T-helper 2 cell treated with Interferon-gamma antibody and Interleukin-4, amounts not matched to agents 5 μg/mL and 100 μg/mL, for 36 hours (primary cell): ENCODE measurements around the gene PRKCA.

Source experiments
- DNase-seq: peaks from one replicate; pipeline ENCODE4 v3.0.0; 2021; ENCODE audit warnings: low spot score
- H3K27ac Mint-ChIP-seq: one replicate; pipeline ENCODE4 v1.8.0; 2021; ENCODE audit warnings: mild to moderate bottlenecking, mixed read lengths
- H3K27me3 Mint-ChIP-seq: one replicate; pipeline ENCODE4 v1.8.0; 2021; ENCODE audit warnings: low read depth, mixed read lengths
- H3K36me3 Mint-ChIP-seq: one replicate; pipeline ENCODE4 v1.8.0; 2021; ENCODE audit warnings: low read depth, mixed read lengths
- H3K4me1 Mint-ChIP-seq: one replicate; pipeline ENCODE4 v1.8.0; 2021; ENCODE audit warnings: low read depth, mixed read lengths
- H3K4me3 Mint-ChIP-seq: one replicate; pipeline ENCODE4 v1.8.0; 2022; ENCODE audit warnings: mild to moderate bottlenecking, moderate library complexity, mixed read lengths
- H3K9me3 Mint-ChIP-seq: one replicate; pipeline ENCODE4 v1.8.0; 2021; ENCODE audit warnings: mixed read lengths

The PRKCA gene

DNA sequence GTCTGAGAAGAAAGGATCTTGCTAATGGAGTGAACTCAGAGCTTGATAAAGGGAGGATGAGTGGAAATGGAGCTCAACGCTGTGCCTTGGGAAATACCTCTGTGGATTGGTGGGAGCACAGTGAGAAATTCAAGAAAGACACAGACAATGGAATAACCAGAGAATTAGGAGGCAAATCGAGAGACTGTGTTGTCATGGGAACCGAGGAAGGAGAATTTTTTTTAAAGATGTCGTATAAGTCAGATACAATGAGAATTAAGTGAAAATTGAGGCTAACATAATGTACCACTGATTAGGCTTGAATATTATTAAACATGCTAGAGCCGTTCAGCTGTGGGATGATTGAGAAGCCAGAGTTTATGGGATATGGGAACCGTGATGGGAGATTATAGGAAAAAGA, 134.2 kb downstream of the PRKCA start:
- Mint-ChIP-seq H3K4me1 (peaks cover 33% of the 10 kb centered on the region), H3K9me3 (no peaks in the 10 kb centered on the region), H3K27ac (no peak overlapping the region), H3K27me3 (no peaks in the 10 kb centered on the region), H3K36me3 (peaks cover 10% of the 10 kb centered on the region), H3K4me3 (no peak overlapping the region)
- no peak for DNase-seq

DNA sequence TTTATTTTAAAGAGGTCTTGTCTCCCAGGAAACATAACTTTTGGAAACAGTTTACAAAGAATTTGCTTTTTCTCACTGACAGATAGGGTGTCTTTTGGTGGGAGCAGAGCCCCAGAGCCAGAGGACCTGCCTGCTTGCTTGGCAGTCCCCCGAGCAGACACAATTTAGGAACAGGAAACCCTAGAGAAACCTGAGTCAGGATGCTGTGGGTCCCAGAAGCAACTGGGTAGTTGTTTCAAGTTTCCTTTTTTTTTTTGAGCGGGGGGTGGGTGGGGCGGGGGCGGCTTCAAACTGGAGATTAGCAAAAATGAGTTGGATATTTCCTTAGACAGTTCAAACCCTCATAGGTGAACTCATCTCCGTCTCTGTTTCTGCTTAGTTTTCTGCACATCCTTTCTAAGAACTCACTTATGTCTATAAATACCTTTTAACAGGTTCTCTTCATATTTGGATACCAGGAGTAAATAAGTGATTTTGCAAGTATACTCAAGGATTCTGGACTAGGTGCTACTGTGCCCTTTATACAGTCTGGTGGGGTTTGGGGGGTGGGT, 135.1 kb downstream of the PRKCA start:
- Mint-ChIP-seq H3K4me1 (peaks cover 32% of the 10 kb centered on the region), H3K9me3 (no peaks in the 10 kb centered on the region), H3K36me3 (peaks cover 14% of the 10 kb centered on the region), H3K4me3 (no peak overlapping the region), H3K27ac (no peak overlapping the region), H3K27me3 (no peaks in the 10 kb centered on the region)
- DNase-seq, result no peak

DNA sequence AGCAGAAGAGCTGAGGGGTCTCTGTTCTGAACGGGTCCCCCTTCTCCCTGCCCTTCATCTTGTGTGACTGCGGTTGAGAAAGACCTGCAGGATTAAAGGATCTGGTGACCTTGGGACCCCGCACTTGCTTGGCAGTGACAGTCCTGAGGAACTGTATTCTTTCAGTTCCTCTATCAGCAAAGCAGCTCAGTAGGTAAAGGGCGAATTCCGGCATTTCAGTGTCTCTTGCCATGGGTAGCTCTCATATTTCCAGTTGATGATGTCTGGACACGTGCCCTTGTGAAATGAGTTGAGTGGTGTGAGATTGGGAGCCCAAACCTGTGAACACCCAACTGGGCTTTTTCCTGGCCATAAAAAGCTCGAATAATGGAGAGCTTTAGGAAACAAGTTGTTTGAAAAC, 135.7 kb downstream of the PRKCA start:
- Mint-ChIP-seq H3K4me1 (peaks cover 27% of the 10 kb centered on the region), H3K27ac (no peak overlapping the region)

DNA sequence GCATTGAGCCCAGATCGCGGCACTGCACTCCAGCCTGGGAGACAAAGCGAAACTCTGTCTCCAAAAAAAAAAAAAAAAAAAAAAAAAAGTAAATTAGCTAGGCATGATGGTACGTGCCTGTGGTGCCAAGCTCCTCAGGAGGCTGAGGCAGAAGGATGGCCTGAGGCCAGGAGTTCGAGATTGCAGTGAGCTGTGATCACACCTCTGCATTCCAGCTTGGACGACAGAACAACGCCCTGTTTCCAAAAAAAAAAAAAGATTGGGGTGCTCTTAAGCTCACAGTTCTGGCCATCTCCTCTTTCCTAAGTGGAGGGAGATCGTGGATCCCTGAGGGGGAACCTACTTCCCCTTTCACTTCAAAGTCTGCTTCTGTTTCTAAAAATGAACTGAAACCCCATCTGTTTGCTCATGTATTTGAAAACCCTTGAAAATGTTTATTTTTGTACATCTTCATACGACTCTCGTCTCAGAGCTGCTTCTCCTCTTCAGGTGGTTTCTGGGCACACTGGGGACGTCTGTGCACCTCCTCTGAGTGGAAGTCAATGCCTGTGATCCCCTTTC, 138.8 kb downstream of the PRKCA start:
- H3K27ac Mint-ChIP-seq, result no peak overlapping the region
- no peak for DNase-seq
- peaks cover 18% of the 10 kb centered on the region for H3K4me1 Mint-ChIP-seq
- H3K9me3 Mint-ChIP-seq, result no peaks in the 10 kb centered on the region
- H3K4me3 Mint-ChIP-seq, result no peak overlapping the region
- no peaks in the 10 kb centered on the region for H3K27me3 Mint-ChIP-seq
- peaks cover 27% of the 10 kb centered on the region for H3K36me3 Mint-ChIP-seq

More for the DNA sequence above, 135.7 kb downstream of the PRKCA start:
- no peak overlapping the region for H3K4me3 Mint-ChIP-seq
- no peaks in the 10 kb centered on the region for H3K27me3 Mint-ChIP-seq
- no peaks in the 10 kb centered on the region for H3K9me3 Mint-ChIP-seq
- H3K36me3 Mint-ChIP-seq, result peaks cover 19% of the 10 kb centered on the region
- no peak for DNase-seq

DNA sequence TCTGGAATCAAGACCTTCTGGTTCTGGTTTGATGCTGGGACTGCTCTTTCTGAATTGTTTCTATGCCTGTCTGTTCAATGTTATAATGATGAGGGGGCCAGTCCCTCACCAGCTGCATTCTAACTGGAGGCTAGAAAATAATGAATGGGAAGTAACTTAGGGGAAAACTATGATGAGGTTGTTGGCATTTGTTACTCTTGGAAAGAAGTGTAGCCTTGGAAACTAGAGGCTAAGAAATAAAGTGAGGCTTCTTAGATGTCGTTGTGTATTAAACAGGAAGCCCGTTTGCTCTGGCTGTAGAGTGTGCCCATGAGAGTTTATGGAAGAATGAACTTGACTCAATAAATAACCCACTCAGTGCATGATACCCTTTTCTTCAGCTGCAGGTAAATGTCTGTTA, 140.8 kb downstream of the PRKCA start:
- no peaks in the 10 kb centered on the region for H3K27me3 Mint-ChIP-seq
- no peaks in the 10 kb centered on the region for H3K9me3 Mint-ChIP-seq
- no peak for DNase-seq
- H3K4me3 Mint-ChIP-seq, result no peak overlapping the region
- H3K4me1 Mint-ChIP-seq, result peaks cover 19% of the 10 kb centered on the region
- no peak overlapping the region for H3K27ac Mint-ChIP-seq
- H3K36me3 Mint-ChIP-seq, result peaks cover 27% of the 10 kb centered on the region

DNA sequence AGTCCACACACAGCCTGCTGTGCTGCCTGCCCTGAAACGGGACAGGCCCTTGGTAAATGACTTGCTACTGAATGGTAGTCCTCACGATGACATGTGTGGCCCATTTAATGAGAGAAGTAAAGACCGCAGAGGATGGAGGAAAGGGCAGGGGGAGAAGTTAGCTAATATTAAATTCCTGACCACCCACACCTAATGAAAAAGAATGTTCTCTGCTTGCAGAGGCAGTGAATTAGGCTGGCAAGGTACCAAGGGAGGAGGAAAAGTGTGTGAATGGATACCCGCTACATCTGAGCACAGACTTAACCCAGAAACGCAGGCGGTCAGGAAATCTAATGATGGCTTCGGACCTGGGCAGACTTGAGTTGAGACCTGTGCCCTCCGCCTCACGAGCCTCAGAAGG, 141.2 kb downstream of the PRKCA start:
- H3K36me3 Mint-ChIP-seq, result peaks cover 23% of the 10 kb centered on the region
- no peaks in the 10 kb centered on the region for H3K27me3 Mint-ChIP-seq
- no peak overlapping the region for H3K27ac Mint-ChIP-seq
- H3K4me3 Mint-ChIP-seq, result no peak overlapping the region
- no peak for DNase-seq
- H3K9me3 Mint-ChIP-seq, result no peaks in the 10 kb centered on the region
- H3K4me1 Mint-ChIP-seq, result peaks cover 19% of the 10 kb centered on the region

DNA sequence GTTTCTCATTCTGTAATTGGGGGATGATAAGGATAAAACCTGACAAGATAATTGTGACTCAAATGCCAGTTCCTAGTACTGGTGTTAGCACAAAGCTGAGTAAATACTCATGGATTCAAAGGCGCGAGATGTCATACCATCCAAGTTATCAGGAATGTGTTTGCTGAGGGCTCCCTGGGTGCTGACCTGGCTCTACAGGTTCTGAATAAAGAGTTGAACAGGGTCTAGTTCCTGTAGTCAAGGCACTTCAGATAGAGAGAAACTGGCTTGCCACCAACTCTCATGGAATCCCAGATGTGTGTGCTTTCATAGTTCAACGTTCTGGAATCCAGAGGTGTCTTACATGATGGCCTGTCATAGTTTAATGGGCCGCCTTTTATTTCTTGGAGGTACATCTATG, 141.6 kb downstream of the PRKCA start:
- Mint-ChIP-seq H3K4me3 (no peak overlapping the region), H3K27me3 (no peaks in the 10 kb centered on the region), H3K36me3 (peaks cover 23% of the 10 kb centered on the region), H3K4me1 (peaks cover 19% of the 10 kb centered on the region), H3K27ac (no peak overlapping the region), H3K9me3 (no peaks in the 10 kb centered on the region)
- no peak for DNase-seq

DNA sequence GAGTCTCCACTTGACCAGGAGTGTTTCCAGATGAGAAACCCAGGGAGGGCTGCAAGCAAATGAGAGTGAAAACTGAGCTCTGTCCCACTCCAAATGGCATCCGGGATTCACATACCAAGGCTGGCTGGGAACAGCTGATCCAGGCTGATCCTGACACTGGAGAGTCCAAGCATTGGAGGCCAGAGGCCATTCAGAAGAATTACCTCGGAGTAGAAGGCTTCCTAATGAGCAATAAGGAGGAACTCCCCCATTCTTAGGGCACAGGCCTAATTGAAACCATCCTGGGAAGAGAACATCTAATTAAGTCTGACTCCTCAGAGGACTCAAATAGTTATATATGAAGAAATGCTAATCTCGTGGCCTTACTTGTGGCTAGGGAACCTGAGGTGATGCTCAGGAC, 142.8 kb downstream of the PRKCA start:
- Mint-ChIP-seq H3K4me1 (peaks cover 27% of the 10 kb centered on the region), H3K9me3 (no peaks in the 10 kb centered on the region), H3K36me3 (peaks cover 24% of the 10 kb centered on the region), H3K27me3 (no peaks in the 10 kb centered on the region), H3K27ac (no peak overlapping the region), H3K4me3 (no peak overlapping the region)
- DNase-seq, result no peak

DNA sequence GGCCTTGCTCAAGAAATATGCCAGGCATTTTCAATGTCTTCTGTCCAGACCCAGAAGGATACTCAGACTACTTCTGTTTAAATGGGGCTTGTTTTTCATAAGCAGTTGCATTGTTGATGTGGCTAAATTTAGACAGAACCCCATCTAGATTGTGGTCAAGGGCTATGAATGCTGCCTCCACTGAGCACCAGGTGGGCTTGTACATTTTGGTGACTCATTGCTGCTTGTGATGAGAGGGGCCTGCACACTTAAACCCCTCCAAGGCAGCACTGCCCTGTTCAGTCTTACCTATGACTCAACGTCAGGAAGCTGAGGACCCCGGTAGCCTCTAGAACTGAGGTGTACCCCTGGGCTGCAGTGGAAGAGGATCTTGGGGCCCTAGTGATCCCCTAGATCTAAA, 144.0 kb downstream of the PRKCA start:
- no peak for DNase-seq
- peaks cover 25% of the 10 kb centered on the region for H3K36me3 Mint-ChIP-seq
- H3K27me3 Mint-ChIP-seq, result no peaks in the 10 kb centered on the region
- no peak overlapping the region for H3K4me3 Mint-ChIP-seq
- H3K4me1 Mint-ChIP-seq, result peaks cover 28% of the 10 kb centered on the region
- H3K27ac Mint-ChIP-seq, result no peak overlapping the region
- H3K9me3 Mint-ChIP-seq, result no peaks in the 10 kb centered on the region

DNA sequence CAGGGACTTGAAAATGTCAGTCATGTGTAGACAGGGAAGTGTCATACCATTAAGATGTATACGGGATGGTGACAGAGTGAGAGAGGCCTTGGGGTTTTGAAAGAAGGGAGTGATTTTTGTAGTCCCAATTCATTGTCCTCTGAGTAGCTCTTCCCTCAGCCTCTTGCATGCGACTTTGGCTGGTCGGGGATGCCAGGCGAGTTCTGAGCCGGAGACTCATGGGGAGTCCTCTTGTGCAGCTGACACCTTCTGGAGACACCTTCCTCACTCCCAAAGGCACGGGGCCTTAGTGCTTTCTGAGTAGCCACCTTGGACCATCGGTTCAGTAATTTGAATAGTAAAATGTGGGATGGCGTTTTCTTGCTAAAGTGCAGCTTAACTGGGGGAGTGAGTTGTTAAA, 144.7 kb downstream of the PRKCA start:
- no peak overlapping the region for H3K27ac Mint-ChIP-seq
- H3K36me3 Mint-ChIP-seq, result peaks cover 28% of the 10 kb centered on the region
- H3K27me3 Mint-ChIP-seq, result no peaks in the 10 kb centered on the region
- H3K4me1 Mint-ChIP-seq, result peaks cover 29% of the 10 kb centered on the region
- no peaks in the 10 kb centered on the region for H3K9me3 Mint-ChIP-seq
- H3K4me3 Mint-ChIP-seq, result no peak overlapping the region
- DNase-seq, result no peak

DNA sequence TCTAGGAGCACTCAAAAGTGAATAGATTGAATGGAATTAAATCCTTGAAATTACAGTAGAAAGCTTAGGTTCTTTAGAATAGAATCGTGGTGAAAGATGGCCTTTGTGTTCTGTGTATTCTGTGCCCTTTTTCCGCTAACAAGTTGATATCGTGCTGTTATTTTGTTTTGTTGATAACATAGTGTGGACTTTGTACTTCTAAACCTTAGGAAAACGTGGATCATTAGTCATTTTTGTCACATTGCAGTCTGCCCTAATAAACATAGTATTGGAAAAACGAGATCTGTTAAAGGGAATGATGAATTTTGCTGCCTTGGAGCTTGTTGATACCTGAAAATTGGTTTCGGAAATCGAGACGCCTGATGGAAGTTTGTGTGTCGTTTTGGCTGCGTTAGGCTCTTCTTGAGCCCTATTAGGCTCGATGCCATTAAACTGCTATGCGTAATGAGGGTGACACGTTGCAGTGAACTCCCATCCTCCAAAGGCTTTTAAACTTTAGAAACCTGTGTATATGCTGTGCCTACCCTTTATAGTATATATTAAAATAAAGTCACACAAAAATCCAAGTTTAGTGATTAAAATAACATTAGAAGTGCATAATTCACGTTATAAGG, 145.7 kb downstream of the PRKCA start:
- H3K4me1 Mint-ChIP-seq, result peaks cover 27% of the 10 kb centered on the region

DNA sequence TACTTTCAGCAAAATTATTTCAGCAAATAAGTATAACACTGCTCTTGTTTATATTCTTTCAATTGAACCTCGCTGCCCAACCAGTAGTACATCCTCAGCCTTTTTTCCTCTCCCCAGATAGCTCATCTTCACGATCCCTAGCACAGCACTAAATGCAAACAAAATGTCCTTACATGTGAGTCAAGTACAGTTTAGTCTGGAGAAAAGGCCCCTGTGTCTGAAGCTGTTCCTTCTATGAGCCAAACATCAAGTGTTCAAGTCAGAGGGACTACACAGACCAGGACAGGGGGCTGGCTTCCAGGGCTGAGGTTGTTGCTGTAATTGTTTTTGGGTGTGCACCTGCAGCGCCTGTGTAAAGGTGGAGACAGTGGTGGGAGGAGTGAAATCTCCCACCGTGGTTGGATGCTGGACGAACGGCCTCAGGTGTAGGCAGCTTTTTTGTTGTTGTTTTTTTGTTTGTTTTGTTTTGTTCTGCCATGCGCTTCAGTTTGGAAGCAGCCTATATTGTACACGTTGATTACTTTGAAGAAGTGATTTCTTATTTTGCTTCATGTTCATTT, 147.1 kb downstream of the PRKCA start:
- Mint-ChIP-seq H3K4me3 (no peak overlapping the region), H3K9me3 (peaks cover 5% of the 10 kb centered on the region), H3K36me3 (peaks cover 31% of the 10 kb centered on the region), H3K27me3 (no peaks in the 10 kb centered on the region), H3K4me1 (peaks cover 27% of the 10 kb centered on the region), H3K27ac (peak overlapping the region; percentile 22)
- no peak for DNase-seq

More for the DNA sequence above, 145.7 kb downstream of the PRKCA start:
- H3K36me3 Mint-ChIP-seq, result peaks cover 23% of the 10 kb centered on the region
- no peak overlapping the region for H3K4me3 Mint-ChIP-seq
- H3K27ac Mint-ChIP-seq, result no peak overlapping the region
- H3K27me3 Mint-ChIP-seq, result no peaks in the 10 kb centered on the region
- H3K9me3 Mint-ChIP-seq, result no peaks in the 10 kb centered on the region
- DNase-seq, result no peak

DNA sequence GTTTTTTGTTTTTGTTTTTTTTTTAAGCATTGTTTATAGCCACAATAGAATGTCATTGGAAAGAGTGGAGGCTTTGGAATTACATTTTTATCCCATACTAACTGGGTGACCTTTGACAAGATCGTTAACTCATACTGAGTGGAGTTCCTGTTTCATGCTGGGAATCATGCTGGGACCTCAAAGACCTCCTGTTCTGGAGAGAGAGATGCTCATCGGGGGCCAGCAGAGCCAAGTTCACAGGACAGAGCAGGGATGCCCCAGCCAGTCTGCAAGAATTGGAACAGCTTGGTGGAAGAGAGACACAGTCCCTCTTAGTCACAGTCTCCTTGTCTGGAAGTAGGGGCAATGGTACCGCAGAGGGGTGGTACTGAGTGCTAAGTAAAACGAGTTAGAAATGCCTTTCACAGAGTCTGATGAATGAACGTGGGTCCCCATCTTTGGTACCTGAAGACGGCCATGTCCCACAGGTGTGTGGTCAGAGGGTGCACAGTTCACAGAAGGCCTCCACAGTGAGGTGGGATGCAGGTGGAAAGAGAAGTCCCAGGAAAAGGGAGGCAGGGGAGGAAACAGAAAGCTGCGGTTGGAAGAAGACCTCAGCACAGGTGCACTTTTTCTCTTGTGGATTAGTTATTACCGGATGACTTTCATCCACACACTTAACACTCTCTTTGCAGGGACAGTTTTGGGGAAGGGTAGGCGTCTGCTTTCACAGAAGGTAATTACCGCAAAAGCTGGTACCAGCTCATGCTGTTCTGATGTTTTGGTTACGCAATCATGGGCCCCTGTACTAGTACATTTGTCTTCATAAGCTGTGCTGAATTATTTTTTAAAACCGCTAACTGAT, 147.8 kb downstream of the PRKCA start:
- no peak overlapping the region for H3K4me3 Mint-ChIP-seq
- peaks cover 7% of the 10 kb centered on the region for H3K9me3 Mint-ChIP-seq
- peaks cover 35% of the 10 kb centered on the region for H3K36me3 Mint-ChIP-seq
- DNase-seq, result no peak
- peak overlapping the region; percentile 22 for H3K27ac Mint-ChIP-seq
- no peaks in the 10 kb centered on the region for H3K27me3 Mint-ChIP-seq
- H3K4me1 Mint-ChIP-seq, result peaks cover 25% of the 10 kb centered on the region

DNA sequence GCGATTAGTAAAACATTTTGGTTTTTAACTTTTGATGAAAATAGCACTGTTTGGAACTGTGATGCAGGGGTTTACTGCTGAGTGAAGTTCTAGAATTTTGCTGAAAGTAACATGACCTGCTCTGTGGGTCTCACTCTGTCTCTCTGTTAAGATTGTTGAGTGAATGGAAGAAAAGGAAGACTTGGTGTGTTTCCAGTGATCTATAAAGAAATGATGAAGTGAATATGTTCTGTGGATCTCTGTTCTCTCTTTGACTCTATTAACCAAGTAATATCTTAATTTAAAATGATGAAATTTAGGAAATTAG, 148.4 kb downstream of the PRKCA start:
- peaks cover 41% of the 10 kb centered on the region for H3K36me3 Mint-ChIP-seq

More for the DNA sequence above, 148.4 kb downstream of the PRKCA start:
- no peak overlapping the region for H3K27ac Mint-ChIP-seq
- H3K27me3 Mint-ChIP-seq, result no peaks in the 10 kb centered on the region
- DNase-seq, result no peak
- peaks cover 12% of the 10 kb centered on the region for H3K9me3 Mint-ChIP-seq
- H3K4me3 Mint-ChIP-seq, result no peak overlapping the region
- H3K4me1 Mint-ChIP-seq, result peaks cover 25% of the 10 kb centered on the region
